GM21528 (cell line): ENCODE data around the gene RRP9.

Source experiments
- ATAC-seq: cut with Tn5 transposase; IDR thresholded peaks from one replicate; pipeline ENCODE4 v1.9.1; 2021; ENCODE audit warnings: mild to moderate bottlenecking, moderate library complexity; ENCODE audit not compliant: unreplicated experiment, low FRiP score

The RRP9 gene

GRCh38 chr3:51971350-51971749 is 29.6 kb upstream of the RRP9 start:
- no peak for ATAC-seq

GRCh38 chr3:51970606-51971300 is 29.0 kb upstream of the RRP9 start:
- ATAC-seq = no peak

- no peak for ATAC-seq
Observed at GRCh38 chr3:51969841-51970240, 28.1 kb upstream of the RRP9 start.

- no peak for ATAC-seq
Observed at GRCh38 chr3:51968883-51969678, 27.4 kb upstream of the RRP9 start.

GRCh38 chr3:51968170-51968775 is 26.6 kb upstream of the RRP9 start:
- no peak for ATAC-seq

- no peak for ATAC-seq
Observed at GRCh38 chr3:51967384-51968169, 25.9 kb upstream of the RRP9 start, which contains the start of gene PCBP4. TSS of gene PCBP4 (minus strand) at chr3:51967454. CDS start at chr3:51961240, 6,214 bp downstream.

- ATAC-seq = no peak
Observed at GRCh38 chr3:51966922-51967383, 25.2 kb upstream of the RRP9 start.

GRCh38 chr3:51966486-51966885 is 24.8 kb upstream of the RRP9 start:
- no peak for ATAC-seq

GRCh38 chr3:51966016-51966415 is 24.3 kb upstream of the RRP9 start:
- no peak for ATAC-seq

GRCh38 chr3:51964521-51964920 is 22.8 kb upstream of the RRP9 start:
- no peak for ATAC-seq

- ATAC-seq = no peak
Observed at GRCh38 chr3:51963951-51964451, 22.3 kb upstream of the RRP9 start.

GRCh38 chr3:51962854-51963530 is 21.3 kb upstream of the RRP9 start:
- ATAC-seq = no peak

GRCh38 chr3:51961602-51962569 is 20.2 kb upstream of the RRP9 start:
- ATAC-seq = no peak

- no peak for ATAC-seq
Observed at GRCh38 chr3:51961011-51961410, 19.3 kb upstream of the RRP9 start.

- no peak for ATAC-seq
Observed at GRCh38 chr3:51960386-51960785, 18.7 kb upstream of the RRP9 start.

GRCh38 chr3:51959651-51960050 is 17.9 kb upstream of the RRP9 start:
- ATAC-seq = no peak

- ATAC-seq = no peak
Observed at GRCh38 chr3:51958603-51959521, 17.2 kb upstream of the RRP9 start.
